GM21737 (cell line): ENCODE measurements around the gene CDC42EP4.

ENCODE experiments used
- ATAC-seq: cut with Tn5 transposase; IDR thresholded peaks from one replicate; pipeline ENCODE4 v1.9.1; 2021; ENCODE audit warnings: mild to moderate bottlenecking, moderate library complexity; ENCODE audit not compliant: unreplicated experiment

Gene CDC42EP4

DNA sequence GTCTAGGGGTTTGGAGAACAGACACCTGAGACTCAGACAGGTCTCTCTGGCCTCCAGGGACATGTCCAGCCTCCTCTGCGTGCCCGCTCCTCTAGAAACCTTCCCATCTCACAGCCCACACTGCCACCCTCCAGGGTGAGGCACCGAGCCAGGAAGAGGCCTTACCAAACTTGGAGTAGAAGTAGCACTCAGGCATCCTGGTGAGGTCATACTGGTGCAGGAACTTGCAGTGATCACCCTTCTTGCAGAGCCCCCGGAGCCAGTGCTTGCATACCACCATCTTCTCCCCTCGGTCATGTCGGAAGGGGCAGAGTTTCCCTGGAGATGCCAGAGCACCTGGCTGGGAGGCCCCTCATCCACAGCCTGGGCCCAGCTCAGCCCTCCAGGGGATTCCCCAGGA lies 54.3 kb downstream of the CDC42EP4 start:
- ATAC-seq, result no peak

DNA sequence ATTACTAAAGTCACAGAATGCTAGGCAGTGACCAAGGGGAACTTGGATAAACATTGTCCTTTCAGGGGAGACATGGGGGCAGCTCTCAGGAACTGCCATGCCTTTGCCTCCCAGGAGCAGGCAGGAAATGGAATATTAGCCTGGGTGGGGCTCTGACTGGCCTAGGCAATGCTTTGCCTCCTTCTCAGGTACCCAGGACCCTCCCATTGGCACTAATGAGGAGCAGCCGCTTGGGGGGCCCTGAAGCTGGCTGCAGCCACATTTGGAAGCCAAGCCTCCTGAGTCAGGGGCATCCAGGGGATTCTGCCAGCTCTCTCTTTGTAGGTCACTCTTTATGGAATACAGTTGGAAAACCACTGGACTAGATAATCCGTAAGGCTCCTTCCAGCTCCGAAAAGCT lies 55.6 kb downstream of the CDC42EP4 start:
- ATAC-seq, result no peak

DNA sequence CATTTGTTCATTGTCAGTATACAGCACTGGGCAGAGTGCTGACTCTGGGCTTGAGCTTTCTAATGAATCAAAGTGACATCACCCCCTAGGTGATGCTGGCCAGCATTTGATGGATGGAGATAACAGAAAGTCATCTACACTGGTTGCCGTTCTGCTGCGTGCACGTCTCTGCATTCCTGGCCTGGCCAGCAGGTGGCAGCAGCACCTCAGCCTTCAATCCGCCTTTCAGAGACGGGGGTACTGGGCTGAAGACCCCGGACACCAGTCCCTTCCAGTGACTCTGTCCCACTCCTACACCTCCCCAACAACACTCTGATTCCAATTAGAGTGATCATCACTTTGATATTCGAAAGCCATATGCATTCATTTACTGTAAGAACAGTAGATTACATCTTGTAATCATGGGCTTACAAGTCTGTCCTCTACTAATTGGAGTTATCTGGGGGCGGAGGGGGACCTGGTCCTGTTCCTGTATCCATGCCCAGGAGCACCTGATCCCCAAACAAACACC lies 56.1 kb downstream of the CDC42EP4 start:
- no peak for ATAC-seq

DNA sequence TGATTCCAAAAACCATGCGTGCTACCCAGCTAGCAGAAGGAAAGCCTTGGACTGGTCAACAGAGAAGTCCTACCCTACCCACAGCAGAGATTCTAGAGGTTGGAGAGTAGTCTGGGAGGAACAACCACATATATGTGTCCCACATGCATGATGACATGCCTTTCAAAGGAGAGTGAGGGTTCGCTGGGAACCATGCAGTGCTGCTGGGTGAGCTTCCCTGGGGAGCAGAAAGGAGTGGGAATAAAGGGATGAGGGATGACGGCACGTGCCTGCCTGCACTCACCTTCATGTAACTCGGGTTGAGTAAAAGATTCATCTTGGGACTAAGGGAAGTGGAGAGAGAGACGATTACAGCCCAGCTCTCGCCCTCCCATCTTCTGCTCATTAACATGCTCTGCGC lies 59.9 kb downstream of the CDC42EP4 start:
- no peak for ATAC-seq

DNA sequence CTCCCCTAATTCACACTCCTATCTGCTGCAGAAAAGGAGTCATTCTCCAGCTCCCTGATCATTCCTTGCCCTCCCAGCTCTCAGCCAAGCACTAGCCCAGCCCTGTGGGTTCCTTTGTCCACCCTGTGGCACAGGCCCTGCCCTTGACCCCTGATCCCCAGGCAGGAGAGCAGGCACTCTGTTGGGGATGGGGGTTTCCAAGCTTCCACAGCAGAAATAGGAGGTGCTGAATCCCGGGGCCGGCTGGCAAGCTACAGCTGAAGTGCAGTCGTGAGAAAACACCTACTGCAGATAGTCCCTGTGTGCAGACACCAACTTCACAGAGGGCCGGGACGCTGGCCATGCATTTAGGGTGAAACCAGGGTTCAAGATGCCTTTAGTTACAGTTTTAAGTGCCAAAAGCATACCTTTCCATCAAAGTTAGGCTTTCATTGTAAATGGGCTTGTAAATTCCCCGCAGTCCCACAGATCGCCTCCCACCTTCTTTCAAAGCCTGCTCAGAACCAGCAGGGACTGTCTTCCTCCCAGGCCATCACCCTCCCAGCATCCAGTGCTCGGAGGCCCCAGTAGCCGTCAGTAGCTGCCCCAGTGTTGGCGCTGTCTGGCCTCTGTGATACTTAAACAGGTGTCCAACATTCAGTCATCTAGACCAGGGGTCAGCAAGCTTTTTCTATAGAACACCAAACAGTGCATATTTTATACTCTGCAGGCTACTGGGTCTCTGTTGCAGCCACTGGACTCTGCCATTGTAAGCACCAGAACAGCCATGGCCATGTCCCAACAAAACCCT lies 60.8 kb downstream of the CDC42EP4 start:
- no peak for ATAC-seq

DNA sequence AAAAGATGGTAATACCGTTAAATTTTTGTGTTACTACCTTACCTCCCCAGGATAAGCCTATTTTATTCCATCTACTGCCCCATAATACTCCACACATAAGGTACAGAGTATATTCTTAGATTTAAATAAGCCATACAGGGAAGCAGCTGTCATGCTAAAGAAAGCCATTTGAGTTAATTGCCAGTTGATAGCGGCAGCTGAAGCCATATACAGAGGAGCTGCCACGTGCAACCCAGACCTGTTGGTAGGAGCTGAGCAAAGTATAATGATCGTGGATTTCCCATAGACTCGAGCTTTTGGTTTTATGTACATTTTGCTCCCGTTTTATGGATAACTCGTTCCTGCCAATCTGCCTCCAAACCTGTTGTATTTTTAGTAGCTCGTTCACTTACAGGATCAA lies 62.1 kb downstream of the CDC42EP4 start:
- no peak for ATAC-seq

DNA sequence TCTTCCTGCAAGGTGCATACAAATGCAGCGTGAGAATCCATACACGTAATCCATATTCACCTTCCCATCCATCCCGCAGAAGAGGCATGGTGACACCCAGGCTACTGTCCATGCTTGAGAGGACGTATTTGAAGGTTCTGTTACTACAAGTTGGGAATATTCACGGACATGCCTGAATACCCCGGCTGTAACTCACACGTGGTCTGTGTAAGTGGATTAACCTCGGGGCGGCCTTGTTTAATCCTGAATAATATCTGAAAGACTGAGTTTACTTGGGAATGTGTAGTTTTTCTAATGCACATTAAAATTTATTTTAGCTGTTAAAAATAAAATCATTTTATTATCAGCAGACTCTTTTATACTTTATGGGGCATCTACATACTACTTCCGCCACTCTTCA lies 63.3 kb downstream of the CDC42EP4 start:
- ATAC-seq, result no peak

DNA sequence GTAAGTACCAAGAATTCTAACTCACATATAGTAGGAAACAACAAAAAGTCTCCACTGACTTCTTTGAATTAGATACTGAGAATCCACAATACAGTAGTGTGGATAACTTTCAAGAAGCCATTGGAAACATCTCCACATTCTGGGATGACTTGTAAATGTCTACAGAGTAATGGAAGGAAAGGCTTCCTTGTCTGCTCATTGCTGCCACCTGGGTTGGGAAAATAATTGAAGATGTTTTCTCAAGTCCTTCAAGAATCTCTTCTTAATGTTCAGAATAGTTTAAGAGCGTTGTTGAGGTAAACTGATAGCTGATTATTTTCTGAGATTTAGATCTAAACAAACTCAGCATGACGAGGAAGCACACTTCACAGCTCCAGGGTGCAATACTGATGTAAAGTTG lies 64.1 kb downstream of the CDC42EP4 start:
- ATAC-seq, result no peak

DNA sequence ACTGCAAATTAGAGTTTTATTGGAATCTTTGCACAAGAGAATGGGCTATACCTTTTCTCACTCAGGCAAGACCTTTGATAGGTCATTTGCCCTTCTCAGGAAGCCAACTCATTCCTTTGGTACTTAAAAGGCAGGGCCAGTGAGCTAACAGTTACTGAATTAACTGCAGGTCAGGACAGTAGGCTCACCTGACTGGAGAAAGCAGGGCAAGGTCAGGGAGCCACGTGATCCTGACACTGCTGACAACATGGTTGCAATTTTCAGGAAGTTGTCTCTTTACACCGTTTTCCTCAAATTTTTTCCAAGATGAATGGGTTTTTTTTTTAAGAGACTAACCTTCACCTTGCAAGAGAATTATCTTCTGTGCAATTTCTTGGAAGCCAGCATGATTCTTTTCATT lies 71.2 kb downstream of the CDC42EP4 start:
- no peak for ATAC-seq

DNA sequence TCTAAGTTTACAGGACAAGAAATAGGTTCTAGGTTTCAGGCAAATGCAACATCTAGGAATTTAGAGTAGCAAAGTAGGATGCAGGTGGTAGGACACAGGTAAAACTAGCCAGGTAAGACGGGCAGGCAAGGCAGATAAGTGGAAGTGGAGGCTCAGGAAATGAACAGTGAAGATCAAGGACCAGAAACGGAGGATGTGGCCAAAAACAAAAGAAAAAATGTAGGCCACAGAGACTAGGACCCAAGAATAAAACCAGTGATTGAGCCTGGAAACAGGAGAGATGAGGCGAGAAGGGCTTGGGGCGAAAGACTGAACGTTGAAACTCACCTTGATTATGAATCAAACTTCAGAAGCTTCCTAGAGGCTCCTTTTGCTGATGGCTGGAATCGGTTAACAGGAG lies 74.1 kb downstream of the CDC42EP4 start:
- ATAC-seq, result no peak

DNA sequence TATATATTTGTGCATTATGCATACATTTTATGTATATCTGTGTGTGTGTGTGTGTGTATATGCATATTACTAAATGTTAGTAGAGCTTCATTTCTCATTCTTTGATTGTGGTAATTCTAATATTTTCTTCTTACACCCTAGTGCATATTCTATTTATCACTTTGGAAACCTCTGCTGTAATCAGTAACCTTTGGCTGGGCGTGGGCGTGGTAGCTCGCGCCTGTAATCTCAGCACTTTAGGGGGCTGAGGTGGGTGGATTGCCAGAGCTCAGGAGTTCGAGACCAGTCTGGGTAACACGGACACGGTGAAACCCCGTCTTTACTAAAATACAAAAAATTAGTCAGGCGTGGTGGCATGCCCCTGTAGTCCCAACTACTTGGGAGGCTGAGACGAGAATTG lies 77.1 kb downstream of the CDC42EP4 start:
- no peak for ATAC-seq
